ENCODE results near the gene MTURN.

The MTURN gene

DNA sequence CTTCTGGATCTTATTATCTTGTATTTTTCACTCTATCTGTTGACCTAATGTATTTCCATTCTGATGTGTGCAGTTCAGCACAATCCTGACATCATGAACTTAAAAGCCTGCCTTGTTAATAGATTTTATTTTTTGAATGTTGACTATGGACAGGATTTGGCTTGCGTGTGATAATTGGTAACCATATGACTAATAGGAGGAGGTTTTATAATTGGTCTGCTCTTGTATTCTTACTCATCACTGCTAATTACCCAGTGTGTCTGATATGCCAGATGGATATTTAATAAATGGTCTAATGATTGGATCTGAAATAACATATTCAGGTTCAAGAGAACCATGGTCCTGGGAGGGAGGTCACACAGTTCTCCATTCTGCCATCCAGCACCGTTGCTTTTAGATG is 45.9 kb downstream of the MTURN start:
- intact Hi-C loops (cut with DNase I; ENCODE audit: low total_unique reads), result no loop called here
- Histone ChIP-seq H3K27ac (peak overlapping the region; percentile 73 to 74), H3K27me3 (no peaks in the 10 kb centered on the region), H3K9me3 (no peaks in the 10 kb centered on the region), H3K4me1 (peaks cover 0 to 92% (median 54%) of the 10 kb centered on the region in 4 donors), H3K36me3 (no peaks in the 10 kb centered on the region), H3K4me3 (no peak overlapping the region)
- TF ChIP-seq CTCF (IDR thresholded peaks at IDR 0.05), result no peak
- DNase-seq, result no peak

DNA sequence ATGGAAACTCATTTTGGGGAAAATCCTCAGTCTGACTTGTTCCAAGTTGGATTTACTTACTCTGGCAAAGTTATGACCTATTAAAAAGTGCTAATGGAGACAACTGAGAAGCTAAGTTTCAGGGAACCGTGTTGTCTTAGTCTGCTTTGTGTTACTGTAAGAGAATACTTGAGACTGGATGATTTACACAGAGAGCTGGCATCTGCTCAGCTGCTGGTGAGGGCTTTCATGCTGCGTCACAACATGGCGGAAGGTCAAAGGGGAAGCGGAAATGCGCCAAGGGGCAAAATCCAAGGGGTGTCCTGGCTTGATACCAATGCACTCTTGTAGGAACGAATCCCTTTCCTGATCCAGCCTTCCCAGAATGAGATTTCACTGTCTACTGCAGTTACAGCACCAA is 46.4 kb downstream of the MTURN start:
- no peak for DNase-seq
- intact Hi-C loops (cut with DNase I; ENCODE audit: low total_unique reads), result no loop called here
- no peak for TF ChIP-seq CTCF (IDR thresholded peaks at IDR 0.05)
- Histone ChIP-seq H3K27ac (peak overlapping the region; percentile 73 to 74), H3K9me3 (no peaks in the 10 kb centered on the region), H3K4me3 (no peak overlapping the region), H3K27me3 (no peaks in the 10 kb centered on the region), H3K36me3 (no peaks in the 10 kb centered on the region), H3K4me1 (peaks cover 0 to 88% (median 53%) of the 10 kb centered on the region in 4 donors)

- Histone ChIP-seq H3K9me3 (no peaks in the 10 kb centered on the region), H3K36me3 (no peaks in the 10 kb centered on the region), H3K4me1 (peaks cover 0 to 81% (median 53%) of the 10 kb centered on the region in 4 donors), H3K4me3 (no peak overlapping the region), H3K27ac (peak overlapping the region; percentile 73 to 74), H3K27me3 (no peaks in the 10 kb centered on the region)
- TF ChIP-seq CTCF (IDR thresholded peaks at IDR 0.05), result no peak
- peak; percentile 61 to 90 for DNase-seq
- intact Hi-C loops (cut with DNase I; ENCODE audit: low total_unique reads), result no loop called here
Measured at GRCh38 chr7:30181736-30182522, 47.1 kb downstream of the MTURN start.

DNA sequence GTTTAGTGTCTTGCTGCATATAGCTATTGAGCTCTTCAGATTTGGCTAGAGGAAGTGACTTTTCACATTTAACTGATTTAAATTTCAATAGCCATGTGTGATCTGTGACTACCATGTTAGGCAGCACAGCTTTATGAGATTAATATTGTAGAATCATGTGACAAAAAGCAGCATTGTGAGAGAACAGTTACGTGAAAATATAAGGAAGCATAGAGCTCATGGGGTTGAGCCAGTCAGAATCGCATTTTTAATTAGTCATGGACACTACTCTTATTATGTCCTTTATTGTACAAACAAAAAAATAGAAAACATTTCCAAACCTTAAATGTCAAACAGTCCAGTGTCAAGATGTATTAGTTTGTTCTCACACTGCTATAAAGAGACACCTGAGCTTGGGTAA is 48.0 kb downstream of the MTURN start:
- Histone ChIP-seq H3K27me3 (no peaks in the 10 kb centered on the region), H3K4me1 (peaks cover 0 to 72% (median 45%) of the 10 kb centered on the region in 4 donors), H3K27ac (peak overlapping the region; percentile 73 to 74), H3K4me3 (no peak overlapping the region), H3K36me3 (no peaks in the 10 kb centered on the region), H3K9me3 (no peaks in the 10 kb centered on the region)
- intact Hi-C loops (cut with DNase I; ENCODE audit: low total_unique reads), result no loop called here
- TF ChIP-seq CTCF (IDR thresholded peaks at IDR 0.05), result no peak
- DNase-seq, result no peak

- TF ChIP-seq CTCF (IDR thresholded peaks at IDR 0.05), result no peak
- intact Hi-C loops (cut with DNase I; ENCODE audit: low total_unique reads), result no loop called here
- Histone ChIP-seq H3K4me3 (no peak overlapping the region), H3K27me3 (no peaks in the 10 kb centered on the region), H3K36me3 (no peaks in the 10 kb centered on the region), H3K9me3 (no peaks in the 10 kb centered on the region), H3K4me1 (peaks cover 0 to 62% (median 36%) of the 10 kb centered on the region in 4 donors), H3K27ac (peak overlapping the region; percentile 40 to 73)
- no peak for DNase-seq
Measured at GRCh38 chr7:30183749-30184369, 49.1 kb downstream of the MTURN start.
